Measurements from ENCODE around the gene ALB.

The ALB gene

DNA sequence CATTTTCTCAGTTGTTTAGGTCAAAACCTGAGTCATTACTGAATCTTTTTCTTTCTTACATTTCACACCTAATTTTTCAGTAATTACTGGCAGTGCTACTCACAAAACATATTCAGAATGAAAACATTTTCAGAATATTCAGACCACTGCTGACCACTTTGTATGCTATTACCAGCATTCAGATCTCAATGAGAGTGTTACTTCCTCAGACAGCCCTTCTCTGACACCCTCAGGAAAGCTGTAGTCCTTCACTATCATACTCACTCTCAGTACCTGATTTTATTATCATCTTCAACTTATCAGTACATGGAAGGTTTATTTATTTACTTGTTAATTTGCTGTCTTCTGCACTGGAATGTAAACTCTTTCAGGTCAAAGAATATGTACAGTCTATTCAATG lies 12.3 kb upstream of the ALB start:
- no peak for TF ChIP-seq TAF1 (IDR thresholded peaks at IDR 0.05; ENCODE audit: borderline replicate concordance, low read depth, low read length)
- TF ChIP-seq POLR2A (IDR thresholded peaks at IDR 0.05; ENCODE audit: low read depth, low read length): no peak
- no peak for TF ChIP-seq POLR2AphosphoS5 (IDR thresholded peaks at IDR 0.05; ENCODE audit: low read depth, low read length)
- DNase-seq (ENCODE audit: insufficient read length): no peak
- FAIRE-seq: no peak

DNA sequence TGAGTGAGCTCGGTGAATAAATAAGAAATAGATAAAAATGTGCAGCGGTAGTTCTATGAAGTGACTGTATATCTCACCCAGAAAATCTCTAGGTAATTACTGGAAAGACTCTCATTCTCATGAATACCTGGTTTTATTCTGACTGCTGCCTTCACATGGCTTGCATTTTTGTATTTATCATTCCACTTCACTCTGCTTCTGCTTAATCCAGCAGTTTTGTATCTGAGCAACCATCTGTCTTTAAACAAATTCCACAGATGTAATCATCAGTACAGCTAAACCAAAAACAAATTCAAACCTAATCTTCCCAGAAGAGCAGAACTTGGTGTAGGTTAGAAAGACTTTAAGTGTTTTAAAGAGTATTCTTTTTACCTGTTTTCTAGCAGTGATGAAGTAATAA lies 11.2 kb upstream of the ALB start:
- no peak for FAIRE-seq
- TF ChIP-seq POLR2A (IDR thresholded peaks at IDR 0.05; ENCODE audit: low read depth, low read length) (no peak), TAF1 (IDR thresholded peaks at IDR 0.05; ENCODE audit: borderline replicate concordance, low read depth, low read length) (no peak), POLR2AphosphoS5 (IDR thresholded peaks at IDR 0.05; ENCODE audit: low read depth, low read length) (no peak)
- DNase-seq (ENCODE audit: insufficient read length): no peak

DNA sequence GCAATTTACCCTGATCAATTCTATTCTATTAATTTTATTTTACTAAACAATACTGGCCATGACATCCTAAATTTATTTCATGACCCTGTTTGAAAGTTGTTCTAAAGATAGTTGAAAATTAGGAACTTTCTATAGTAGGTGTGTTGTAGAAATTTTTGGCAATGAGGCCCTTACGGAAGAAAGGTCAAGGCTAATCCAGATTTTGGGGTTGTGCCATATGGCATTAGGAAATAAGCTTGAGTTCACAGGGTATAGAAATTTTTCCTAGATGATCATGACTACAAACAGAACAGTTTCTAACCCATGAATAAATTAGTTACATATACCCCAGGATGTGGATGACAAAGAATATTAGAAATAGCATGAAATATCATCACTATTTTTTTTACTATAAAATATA lies 7.8 kb upstream of the ALB start:
- FAIRE-seq: no peak

DNA sequence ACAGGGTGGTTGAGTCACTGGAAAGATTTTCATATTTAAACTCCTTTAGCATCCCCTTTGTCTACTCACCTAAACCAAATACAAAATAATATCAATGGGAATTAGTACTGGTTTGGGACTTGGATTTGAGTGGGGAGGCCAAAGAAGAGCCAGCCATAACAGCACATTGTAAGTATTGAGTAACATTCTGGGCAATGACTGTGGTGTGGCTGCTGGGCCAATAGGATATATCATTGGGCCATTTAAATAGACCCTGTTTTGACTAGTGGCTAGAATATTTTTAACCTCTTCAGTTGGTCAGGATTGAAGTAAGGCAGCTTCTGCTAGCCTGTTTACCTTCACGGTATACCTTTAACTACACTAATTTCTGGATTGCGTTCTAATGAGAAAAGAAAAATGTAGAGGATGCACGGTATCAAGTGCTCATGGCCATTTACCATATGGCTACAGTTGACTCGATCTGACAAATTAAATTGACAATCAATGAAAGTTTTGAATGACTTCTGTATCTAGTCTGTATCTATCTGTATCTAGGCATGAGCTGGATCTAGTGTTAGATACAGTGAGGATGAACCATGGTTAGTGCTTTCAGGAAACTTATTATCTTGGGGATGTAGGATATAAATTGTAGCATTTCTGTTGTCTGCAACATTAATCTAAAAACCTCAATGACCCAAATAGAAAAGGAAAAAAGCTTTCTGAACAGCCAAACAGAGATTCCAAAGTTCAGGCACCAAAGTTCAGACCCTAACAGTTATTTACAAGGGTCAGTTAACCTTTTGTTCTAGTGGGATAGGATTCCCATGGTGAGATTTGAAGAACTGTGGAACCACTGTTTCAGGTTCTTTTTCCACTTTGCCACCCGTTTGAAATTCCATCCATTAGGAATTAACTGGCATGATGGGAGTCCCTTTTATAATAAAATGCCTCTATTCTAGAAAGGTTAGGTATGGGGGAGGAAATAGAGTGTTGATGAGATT lies 6.8 kb upstream of the ALB start:
- TF ChIP-seq POLR2A (IDR thresholded peaks at IDR 0.05; ENCODE audit: low read depth, low read length) (no peak), POLR2AphosphoS5 (IDR thresholded peaks at IDR 0.05; ENCODE audit: low read depth, low read length) (no peak), TAF1 (IDR thresholded peaks at IDR 0.05; ENCODE audit: borderline replicate concordance, low read depth, low read length) (no peak)
- DNase-seq (ENCODE audit: insufficient read length) (no peak), FAIRE-seq (no peak)

More for the DNA sequence above, 7.8 kb upstream of the ALB start:
- no peak for DNase-seq (ENCODE audit: insufficient read length)
- TF ChIP-seq TAF1 (IDR thresholded peaks at IDR 0.05; ENCODE audit: borderline replicate concordance, low read depth, low read length): no peak
- TF ChIP-seq POLR2A (IDR thresholded peaks at IDR 0.05; ENCODE audit: low read depth, low read length): no peak
- no peak for TF ChIP-seq POLR2AphosphoS5 (IDR thresholded peaks at IDR 0.05; ENCODE audit: low read depth, low read length)

DNA sequence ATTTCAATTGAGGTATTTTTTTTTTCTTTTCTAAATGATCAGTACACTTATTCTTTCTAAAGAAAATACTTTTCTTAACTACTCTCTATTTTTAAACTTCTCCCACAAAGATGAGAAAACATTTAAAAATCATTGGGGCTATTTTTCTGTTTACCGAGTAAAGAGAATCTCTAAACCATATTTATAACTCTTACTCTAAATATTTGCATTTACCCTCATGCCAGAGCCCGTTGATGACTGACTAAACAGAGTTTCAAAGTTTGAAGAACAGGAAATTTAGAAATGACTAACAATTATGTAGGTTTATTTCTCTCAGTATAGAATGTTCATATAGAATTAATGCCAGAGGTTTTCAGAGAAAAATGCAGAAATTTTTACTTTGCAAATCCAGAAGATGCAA lies 2.7 kb upstream of the ALB start:
- TF ChIP-seq POLR2A (IDR thresholded peaks at IDR 0.05; ENCODE audit: low read depth, low read length): no peak
- no peak for TF ChIP-seq POLR2AphosphoS5 (IDR thresholded peaks at IDR 0.05; ENCODE audit: low read depth, low read length)
- no peak for TF ChIP-seq TAF1 (IDR thresholded peaks at IDR 0.05; ENCODE audit: borderline replicate concordance, low read depth, low read length)
- FAIRE-seq: no peak
- no peak for DNase-seq (ENCODE audit: insufficient read length)

DNA sequence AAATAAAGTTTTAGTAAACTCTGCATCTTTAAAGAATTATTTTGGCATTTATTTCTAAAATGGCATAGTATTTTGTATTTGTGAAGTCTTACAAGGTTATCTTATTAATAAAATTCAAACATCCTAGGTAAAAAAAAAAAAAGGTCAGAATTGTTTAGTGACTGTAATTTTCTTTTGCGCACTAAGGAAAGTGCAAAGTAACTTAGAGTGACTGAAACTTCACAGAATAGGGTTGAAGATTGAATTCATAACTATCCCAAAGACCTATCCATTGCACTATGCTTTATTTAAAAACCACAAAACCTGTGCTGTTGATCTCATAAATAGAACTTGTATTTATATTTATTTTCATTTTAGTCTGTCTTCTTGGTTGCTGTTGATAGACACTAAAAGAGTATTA lies 370 bp downstream of the ALB start:
- DNase-seq (ENCODE audit: insufficient read length) (no peak), FAIRE-seq (no peak)
- TF ChIP-seq POLR2A (IDR thresholded peaks at IDR 0.05; ENCODE audit: low read depth, low read length) (no peak), TAF1 (IDR thresholded peaks at IDR 0.05; ENCODE audit: borderline replicate concordance, low read depth, low read length) (no peak), POLR2AphosphoS5 (IDR thresholded peaks at IDR 0.05; ENCODE audit: low read depth, low read length) (no peak)

DNA sequence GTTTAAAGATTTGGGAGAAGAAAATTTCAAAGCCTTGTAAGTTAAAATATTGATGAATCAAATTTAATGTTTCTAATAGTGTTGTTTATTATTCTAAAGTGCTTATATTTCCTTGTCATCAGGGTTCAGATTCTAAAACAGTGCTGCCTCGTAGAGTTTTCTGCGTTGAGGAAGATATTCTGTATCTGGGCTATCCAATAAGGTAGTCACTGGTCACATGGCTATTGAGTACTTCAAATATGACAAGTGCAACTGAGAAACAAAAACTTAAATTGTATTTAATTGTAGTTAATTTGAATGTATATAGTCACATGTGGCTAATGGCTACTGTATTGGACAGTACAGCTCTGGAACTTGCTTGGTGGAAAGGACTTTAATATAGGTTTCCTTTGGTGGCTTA lies 1.1 kb downstream of the ALB start:
- TF ChIP-seq POLR2A (IDR thresholded peaks at IDR 0.05; ENCODE audit: low read depth, low read length): no peak
- DNase-seq (ENCODE audit: insufficient read length) (no peak), FAIRE-seq (no peak)

DNA sequence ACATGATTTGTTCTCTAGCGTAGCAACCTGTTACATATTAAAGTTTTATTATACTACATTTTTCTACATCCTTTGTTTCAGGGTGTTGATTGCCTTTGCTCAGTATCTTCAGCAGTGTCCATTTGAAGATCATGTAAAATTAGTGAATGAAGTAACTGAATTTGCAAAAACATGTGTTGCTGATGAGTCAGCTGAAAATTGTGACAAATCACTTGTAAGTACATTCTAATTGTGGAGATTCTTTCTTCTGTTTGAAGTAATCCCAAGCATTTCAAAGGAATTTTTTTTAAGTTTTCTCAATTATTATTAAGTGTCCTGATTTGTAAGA lies 2.4 kb downstream of the ALB start:
- DNase-seq (ENCODE audit: insufficient read length) (no peak), FAIRE-seq (no peak)
- TF ChIP-seq TAF1 (IDR thresholded peaks at IDR 0.05; ENCODE audit: borderline replicate concordance, low read depth, low read length): no peak
- TF ChIP-seq POLR2AphosphoS5 (IDR thresholded peaks at IDR 0.05; ENCODE audit: low read depth, low read length): no peak
- TF ChIP-seq POLR2A (IDR thresholded peaks at IDR 0.05; ENCODE audit: low read depth, low read length): no peak

DNA sequence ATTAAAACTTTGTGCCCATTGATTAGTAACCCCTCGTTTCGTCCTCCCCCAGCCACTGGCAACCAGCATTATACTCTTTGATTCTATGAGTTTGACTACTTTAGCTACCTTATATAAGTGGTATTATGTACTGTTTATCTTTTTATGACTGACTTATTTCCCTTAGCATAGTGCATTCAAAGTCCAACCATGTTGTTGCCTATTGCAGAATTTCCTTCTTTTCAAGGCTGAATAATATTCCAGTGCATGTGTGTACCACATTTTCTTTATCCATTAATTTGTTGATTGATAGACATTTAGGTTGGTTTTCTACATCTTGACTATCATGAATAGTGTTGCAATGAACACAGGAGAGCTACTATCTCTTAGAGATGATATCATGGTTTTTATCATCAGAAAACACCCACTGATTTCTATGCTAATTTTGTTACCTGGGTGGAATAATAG lies 3.2 kb downstream of the ALB start:
- FAIRE-seq (no peak), DNase-seq (ENCODE audit: insufficient read length) (no peak)
- no peak for TF ChIP-seq TAF1 (IDR thresholded peaks at IDR 0.05; ENCODE audit: borderline replicate concordance, low read depth, low read length)
- TF ChIP-seq POLR2AphosphoS5 (IDR thresholded peaks at IDR 0.05; ENCODE audit: low read depth, low read length): no peak
- TF ChIP-seq POLR2A (IDR thresholded peaks at IDR 0.05; ENCODE audit: low read depth, low read length): no peak

DNA sequence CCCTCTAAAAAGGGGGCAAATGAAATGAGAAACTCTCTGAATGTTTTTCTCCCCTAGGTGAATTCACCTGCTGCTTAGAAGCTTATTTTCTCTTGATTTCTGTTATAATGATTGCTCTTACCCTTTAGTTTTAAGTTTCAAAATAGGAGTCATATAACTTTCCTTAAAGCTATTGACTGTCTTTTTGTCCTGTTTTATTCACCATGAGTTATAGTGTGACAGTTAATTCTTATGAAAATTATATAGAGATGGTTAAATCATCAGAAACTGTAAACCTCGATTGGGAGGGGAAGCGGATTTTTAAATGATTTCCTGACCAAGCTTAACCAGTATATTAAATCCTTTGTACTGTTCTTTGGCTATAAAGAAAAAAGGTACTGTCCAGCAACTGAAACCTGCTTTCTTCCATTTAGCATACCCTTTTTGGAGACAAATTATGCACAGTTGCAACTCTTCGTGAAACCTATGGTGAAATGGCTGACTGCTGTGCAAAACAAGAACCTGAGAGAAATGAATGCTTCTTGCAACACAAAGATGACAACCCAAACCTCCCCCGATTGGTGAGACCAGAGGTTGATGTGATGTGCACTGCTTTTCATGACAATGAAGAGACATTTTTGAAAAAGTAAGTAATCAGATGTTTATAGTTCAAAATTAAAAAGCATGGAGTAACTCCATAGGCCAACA lies 4.2 kb downstream of the ALB start:
- DNase-seq (ENCODE audit: insufficient read length) (no peak), FAIRE-seq (no peak)
- TF ChIP-seq POLR2AphosphoS5 (IDR thresholded peaks at IDR 0.05; ENCODE audit: low read depth, low read length): no peak
- TF ChIP-seq POLR2A (IDR thresholded peaks at IDR 0.05; ENCODE audit: low read depth, low read length): no peak
- no peak for TF ChIP-seq TAF1 (IDR thresholded peaks at IDR 0.05; ENCODE audit: borderline replicate concordance, low read depth, low read length)

DNA sequence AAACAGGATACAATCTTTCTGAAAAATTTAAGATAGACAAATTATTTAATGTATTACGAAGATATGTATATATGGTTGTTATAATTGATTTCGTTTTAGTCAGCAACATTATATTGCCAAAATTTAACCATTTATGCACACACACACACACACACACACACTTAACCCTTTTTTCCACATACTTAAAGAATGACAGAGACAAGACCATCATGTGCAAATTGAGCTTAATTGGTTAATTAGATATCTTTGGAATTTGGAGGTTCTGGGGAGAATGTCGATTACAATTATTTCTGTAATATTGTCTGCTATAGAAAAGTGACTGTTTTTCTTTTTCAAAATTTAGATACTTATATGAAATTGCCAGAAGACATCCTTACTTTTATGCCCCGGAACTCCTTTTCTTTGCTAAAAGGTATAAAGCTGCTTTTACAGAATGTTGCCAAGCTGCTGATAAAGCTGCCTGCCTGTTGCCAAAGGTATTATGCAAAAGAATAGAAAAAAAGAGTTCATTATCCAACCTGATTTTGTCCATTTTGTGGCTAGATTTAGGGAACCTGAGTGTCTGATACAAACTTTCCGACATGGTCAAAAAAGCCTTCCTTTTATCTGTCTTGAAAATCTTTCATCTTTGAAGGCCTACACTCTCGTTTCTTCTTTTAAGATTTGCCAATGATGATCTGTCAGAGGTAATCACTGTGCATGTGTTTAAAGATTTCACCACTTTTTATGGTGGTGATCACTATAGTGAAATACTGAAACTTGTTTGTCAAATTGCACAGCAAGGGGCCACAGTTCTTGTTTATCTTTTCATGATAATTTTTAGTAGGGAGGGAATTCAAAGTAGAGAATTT lies 5.2 kb downstream of the ALB start:
- DNase-seq (ENCODE audit: insufficient read length) (no peak), FAIRE-seq (no peak)
- TF ChIP-seq POLR2AphosphoS5 (IDR thresholded peaks at IDR 0.05; ENCODE audit: low read depth, low read length) (no peak), TAF1 (IDR thresholded peaks at IDR 0.05; ENCODE audit: borderline replicate concordance, low read depth, low read length) (no peak), POLR2A (IDR thresholded peaks at IDR 0.05; ENCODE audit: low read depth, low read length) (no peak)
